ENCODE measurements around the gene NRG4.

DNA sequence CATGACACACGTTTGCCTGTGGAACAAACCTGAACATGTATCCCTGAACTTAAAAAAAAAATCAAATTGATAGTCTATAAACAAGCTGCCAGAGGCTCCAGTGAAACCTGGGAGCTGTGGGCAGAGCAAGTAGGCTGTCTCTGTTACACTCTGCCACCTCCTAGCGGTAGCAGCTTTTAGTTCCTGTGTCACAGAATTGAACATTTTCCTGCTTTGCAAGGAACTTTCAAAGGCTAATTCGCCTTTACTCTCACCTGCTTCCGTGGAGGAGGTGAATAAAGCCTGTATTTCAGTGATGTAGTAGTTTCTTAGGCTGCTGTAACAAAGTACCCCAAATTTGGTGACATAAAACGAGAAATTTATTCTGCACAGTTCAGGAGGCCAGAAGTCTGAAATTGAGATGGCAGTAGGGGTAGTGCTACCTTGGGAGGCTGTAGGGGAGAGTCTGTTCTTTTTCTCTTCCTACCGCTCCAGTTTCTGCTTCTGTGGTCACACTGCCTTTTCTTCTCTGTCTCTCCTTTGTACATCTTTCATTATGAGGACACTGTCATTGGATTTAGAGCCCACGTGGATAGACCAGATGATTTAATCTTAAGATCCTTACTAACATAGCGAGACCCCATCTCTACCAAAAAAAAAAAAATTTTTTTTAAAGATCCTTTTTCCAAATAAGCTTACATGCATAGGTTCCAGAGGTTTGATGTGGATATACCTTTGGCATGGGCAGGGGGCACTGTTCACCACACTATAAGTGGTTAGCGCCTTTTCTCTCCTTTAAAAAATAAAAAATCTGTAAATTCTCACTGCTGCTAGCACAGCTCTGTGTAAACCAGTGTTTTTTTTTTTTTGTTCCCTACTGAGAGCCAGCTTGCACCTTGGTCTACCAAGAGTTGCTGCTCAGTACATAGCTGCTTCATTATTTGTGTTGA, 83.3 kb downstream of the NRG4 start:
- TF ChIP-seq, protein P1, sequence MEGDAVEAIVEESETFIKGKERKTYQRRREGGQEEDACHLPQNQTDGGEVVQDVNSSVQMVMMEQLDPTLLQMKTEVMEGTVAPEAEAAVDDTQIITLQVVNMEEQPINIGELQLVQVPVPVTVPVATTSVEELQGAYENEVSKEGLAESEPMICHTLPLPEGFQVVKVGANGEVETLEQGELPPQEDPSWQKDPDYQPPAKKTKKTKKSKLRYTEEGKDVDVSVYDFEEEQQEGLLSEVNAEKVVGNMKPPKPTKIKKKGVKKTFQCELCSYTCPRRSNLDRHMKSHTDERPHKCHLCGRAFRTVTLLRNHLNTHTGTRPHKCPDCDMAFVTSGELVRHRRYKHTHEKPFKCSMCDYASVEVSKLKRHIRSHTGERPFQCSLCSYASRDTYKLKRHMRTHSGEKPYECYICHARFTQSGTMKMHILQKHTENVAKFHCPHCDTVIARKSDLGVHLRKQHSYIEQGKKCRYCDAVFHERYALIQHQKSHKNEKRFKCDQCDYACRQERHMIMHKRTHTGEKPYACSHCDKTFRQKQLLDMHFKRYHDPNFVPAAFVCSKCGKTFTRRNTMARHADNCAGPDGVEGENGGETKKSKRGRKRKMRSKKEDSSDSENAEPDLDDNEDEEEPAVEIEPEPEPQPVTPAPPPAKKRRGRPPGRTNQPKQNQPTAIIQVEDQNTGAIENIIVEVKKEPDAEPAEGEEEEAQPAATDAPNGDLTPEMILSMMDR (IDR thresholded peaks at IDR 0.05; ENCODE audit: insufficient read depth, low read depth, low read length) = peak; percentile 43
- no peak for TF ChIP-seq EZH2 (IDR thresholded peaks at IDR 0.05; ENCODE audit: insufficient read depth, low read length)
